ENCODE measurements around the gene SLC4A2. TPM values are rescaled to one million over a fixed set of nuclear protein-coding genes. Genes with fewer than 3 reads are reported as not detected.
A peak's percentile ranks its signal among the peaks of the same experiment; 100 is the strongest.

SLC4A2 gene
- total RNA-seq, 2 experiments from 2014 or later = 64.2 to 86.0 TPM

DNA sequence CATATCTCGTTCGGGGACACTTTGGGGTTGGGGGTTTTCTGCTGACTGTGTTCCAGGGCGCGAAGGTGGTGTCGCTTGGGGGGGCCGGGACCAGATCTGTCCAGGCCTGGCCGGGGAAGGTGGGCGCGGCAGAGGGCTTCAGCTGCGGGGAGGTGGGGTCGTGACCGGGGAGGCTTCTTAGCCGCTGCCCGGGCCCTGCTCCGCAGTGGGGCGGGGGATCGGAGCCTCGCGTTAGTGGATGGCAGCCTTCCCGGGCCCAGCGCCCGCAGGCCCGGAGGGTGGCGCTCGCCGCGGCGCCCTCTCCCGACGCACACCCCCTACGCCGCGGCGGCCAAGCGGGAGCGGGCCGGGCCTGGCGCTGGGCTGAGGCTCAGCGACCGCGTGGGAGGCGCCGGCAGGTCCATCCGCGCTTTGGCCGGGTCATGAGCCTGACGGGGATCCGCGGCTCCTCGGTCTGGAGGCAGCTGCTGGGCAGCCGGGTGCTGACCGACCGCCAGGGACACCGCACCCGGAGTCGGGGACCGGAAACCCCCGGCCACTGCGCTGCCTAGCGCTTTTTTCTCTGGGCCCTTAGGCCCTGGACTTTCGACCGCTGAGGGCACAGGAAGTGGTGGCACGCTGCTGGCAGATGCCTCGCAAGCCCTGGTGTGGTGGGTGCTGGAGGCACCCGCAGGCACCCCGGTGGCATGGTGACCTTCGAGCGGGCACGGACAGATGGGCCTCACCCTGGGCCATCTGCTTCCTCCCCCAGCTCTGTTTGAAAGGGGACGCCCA is 28.0 kb downstream of the SLC4A2 start:
- ChIA-PET POLR2A (no interaction called here), CTCF (ENCODE audit: unreplicated experiment) (no interaction called here)
- intact Hi-C loops (cut with micrococcal nuclease; ENCODE audit: unreplicated experiment) = loop anchor here (2.0 to 10.0 kb wide), 3 partner anchors 23 to 193 kb away; partner anchors contain the start of gene KCNH2
- Histone ChIP-seq H3K27ac (ENCODE audit: low read depth, low read length, poor library complexity, severe bottlenecking) (no peak overlapping the region), H3K79me2 (ENCODE audit: insufficient read depth, low read depth, low read length) (peaks cover 6% of the 10 kb centered on the region), H4K20me1 (ENCODE audit: insufficient read depth, low read length) (no peaks in the 10 kb centered on the region; the same call in 1 of the 2 replicates), H3K36me3 (ENCODE audit: insufficient read depth, low read length) (no peaks in the 10 kb centered on the region), H3K4me1 (ENCODE audit: insufficient read depth, low read length, poor library complexity, severe bottlenecking) (peaks cover 23% of the 10 kb centered on the region), H3K4me3 (ENCODE audit: low read depth, low read length, poor library complexity, severe bottlenecking) (peak overlapping the region; percentile 48), H2AFZ (ENCODE audit: low read length) (no peak overlapping the region), H3K9me2 (ENCODE audit: insufficient read depth, low read length) (no peaks in the 10 kb centered on the region), H3K4me2 (ENCODE audit: low read length) (peak overlapping the region; percentile 63), H3K9me3 (ENCODE audit: low read length) (no peaks in the 10 kb centered on the region)
- no TSS peak for BruUV-seq (replicated peaks)
- no peak for DNase-seq (ENCODE audit: low spot score)
- TF ChIP-seq, protein P1, sequence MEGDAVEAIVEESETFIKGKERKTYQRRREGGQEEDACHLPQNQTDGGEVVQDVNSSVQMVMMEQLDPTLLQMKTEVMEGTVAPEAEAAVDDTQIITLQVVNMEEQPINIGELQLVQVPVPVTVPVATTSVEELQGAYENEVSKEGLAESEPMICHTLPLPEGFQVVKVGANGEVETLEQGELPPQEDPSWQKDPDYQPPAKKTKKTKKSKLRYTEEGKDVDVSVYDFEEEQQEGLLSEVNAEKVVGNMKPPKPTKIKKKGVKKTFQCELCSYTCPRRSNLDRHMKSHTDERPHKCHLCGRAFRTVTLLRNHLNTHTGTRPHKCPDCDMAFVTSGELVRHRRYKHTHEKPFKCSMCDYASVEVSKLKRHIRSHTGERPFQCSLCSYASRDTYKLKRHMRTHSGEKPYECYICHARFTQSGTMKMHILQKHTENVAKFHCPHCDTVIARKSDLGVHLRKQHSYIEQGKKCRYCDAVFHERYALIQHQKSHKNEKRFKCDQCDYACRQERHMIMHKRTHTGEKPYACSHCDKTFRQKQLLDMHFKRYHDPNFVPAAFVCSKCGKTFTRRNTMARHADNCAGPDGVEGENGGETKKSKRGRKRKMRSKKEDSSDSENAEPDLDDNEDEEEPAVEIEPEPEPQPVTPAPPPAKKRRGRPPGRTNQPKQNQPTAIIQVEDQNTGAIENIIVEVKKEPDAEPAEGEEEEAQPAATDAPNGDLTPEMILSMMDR (conservative IDR thresholded peaks at IDR 0.05; ENCODE audit: low read length) = no peak
- TF ChIP-seq EZH2phosphoT487 (IDR thresholded peaks at IDR 0.05; ENCODE audit: borderline replicate concordance, low read depth, low read length) = no peak; the same call in none of the 2 replicates

DNA sequence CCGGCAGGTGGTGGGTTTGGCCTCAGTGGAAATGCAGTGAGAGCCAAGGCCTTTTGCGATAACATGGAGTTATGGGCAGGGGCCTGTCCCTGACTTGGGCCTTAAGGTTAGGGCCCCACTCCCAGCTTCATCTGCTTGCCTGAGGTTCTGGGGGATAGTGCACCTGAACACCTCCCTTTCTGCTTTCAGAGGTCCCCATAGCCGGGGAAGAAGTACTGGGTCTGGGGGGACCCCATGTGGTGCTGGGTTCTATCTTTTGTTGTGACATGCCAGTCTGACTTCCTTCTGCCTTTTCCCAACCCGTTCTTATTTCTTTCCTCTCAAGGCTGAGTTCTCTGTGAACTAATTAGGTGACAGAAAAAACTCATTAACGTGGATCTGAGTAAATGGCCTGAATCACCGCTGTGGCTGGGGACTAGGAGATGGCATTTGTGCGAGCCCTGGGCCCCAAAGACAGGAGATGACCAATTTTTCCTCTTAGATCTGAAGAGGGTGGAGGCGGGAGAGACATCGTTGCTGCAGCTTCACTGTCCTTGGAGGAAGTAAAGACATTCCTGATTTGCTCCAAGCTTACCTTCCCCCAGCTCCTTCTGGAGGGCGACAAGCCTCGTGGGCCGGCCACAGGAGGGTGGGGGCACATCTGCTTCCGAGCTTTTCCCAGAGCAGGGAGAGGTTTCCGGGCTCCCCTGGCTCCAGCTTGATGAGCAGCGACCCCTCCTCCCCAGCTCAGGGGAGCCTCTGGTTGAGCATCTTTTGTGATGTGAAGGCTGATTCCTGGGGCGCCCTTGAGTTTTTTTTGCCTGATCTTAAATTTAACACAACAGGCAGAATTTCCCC is 28.8 kb downstream of the SLC4A2 start:
- Histone ChIP-seq H3K9me3 (ENCODE audit: low read length) (no peaks in the 10 kb centered on the region), H4K20me1 (ENCODE audit: insufficient read depth, low read length) (no peaks in the 10 kb centered on the region; the same call in 1 of the 2 replicates), H2AFZ (ENCODE audit: low read length) (no peak overlapping the region), H3K4me2 (ENCODE audit: low read length) (no peak overlapping the region), H3K4me1 (ENCODE audit: insufficient read depth, low read length, poor library complexity, severe bottlenecking) (peaks cover 22% of the 10 kb centered on the region), H3K79me2 (ENCODE audit: insufficient read depth, low read depth, low read length) (no peaks in the 10 kb centered on the region), H3K4me3 (ENCODE audit: low read depth, low read length, poor library complexity, severe bottlenecking) (no peak overlapping the region), H3K36me3 (ENCODE audit: insufficient read depth, low read length) (no peaks in the 10 kb centered on the region), H3K27ac (ENCODE audit: low read depth, low read length, poor library complexity, severe bottlenecking) (no peak overlapping the region), H3K9me2 (ENCODE audit: insufficient read depth, low read length) (no peaks in the 10 kb centered on the region)
- POLR2A ChIA-PET = interaction anchor here (0.6 kb wide), 1 partner anchor 1628 kb away, joined by 4 read pairs; no protein-coding TSS in a partner anchor
- intact Hi-C loops (cut with micrococcal nuclease; ENCODE audit: unreplicated experiment) = loop anchor here (10.0 kb wide), 2 partner anchors 113 to 193 kb away; partner anchors contain the start of gene KCNH2
- no peak for TF ChIP-seq EZH2phosphoT487 (IDR thresholded peaks at IDR 0.05; ENCODE audit: borderline replicate concordance, low read depth, low read length)
- TF ChIP-seq, protein P1 (conservative IDR thresholded peaks at IDR 0.05; ENCODE audit: low read length) = no peak
- CTCF ChIA-PET (ENCODE audit: unreplicated experiment) = no interaction called here
- BruUV-seq (replicated peaks) = no TSS peak
- no peak for DNase-seq (ENCODE audit: low spot score)

All from OCI-LY7 (cell line).